ENCODE results near the gene CCDC78.

GRCh38 chr16:726438-727290 is at the start of gene CCDC78, which contains the start of gene HAGHL:
- TF ChIP-seq POLR2A (IDR thresholded peaks at IDR 0.05; ENCODE audit: low read depth, low read length), result no peak
- no peak for TF ChIP-seq TAF1 (IDR thresholded peaks at IDR 0.05; ENCODE audit: borderline replicate concordance, low read depth, low read length)
- TF ChIP-seq POLR2AphosphoS5 (IDR thresholded peaks at IDR 0.05; ENCODE audit: low read depth, low read length), result no peak
